Astrocyte (in vitro differentiated cells and primary cell): Measurements from ENCODE around the gene MYH11.

Experiments
- CTCF ChIP-seq: IDR thresholded peaks from 2 replicates; pipeline ENCODE4 v1.5.1; 2011; ENCODE audit warnings: low read depth, mild to moderate bottlenecking, inconsistent platforms, low read length, moderate library complexity; ENCODE audit not compliant: insufficient read depth
- EZH2 ChIP-seq: IDR thresholded peaks from 2 replicates; pipeline ENCODE4 v1.6.1; 2012; ENCODE audit warnings: mild to moderate bottlenecking, low read length, inconsistent platforms; ENCODE audit not compliant: insufficient read depth

GRCh38 chr16:15701367-15701766 lies 155.5 kb downstream of the MYH11 start:
- no peak for TF ChIP-seq EZH2
- no peak for TF ChIP-seq CTCF
